Endodermal cell (in vitro differentiated cells): Measurements from ENCODE around the gene SULT6B1. TPM values are rescaled to one million over a fixed set of nuclear protein-coding genes. Genes with fewer than 3 reads are reported as not detected.

Source experiments
- DNase-seq: peaks from one replicate; pipeline ENCODE4 v3.0.0-alpha.2; 2017
- H3K27ac ChIP-seq: 2 replicates; pipeline ENCODE4 v1.5.1; 2013; ENCODE audit warnings: mild to moderate bottlenecking, low read depth, low read length, moderate library complexity
- H3K27me3 ChIP-seq: 2 replicates; pipeline ENCODE4 v1.6.1; 2013; ENCODE audit warnings: mild to moderate bottlenecking, low read length, moderate library complexity; ENCODE audit not compliant: insufficient read depth, control insufficient read depth, poor library complexity, severe bottlenecking
- H3K36me3 ChIP-seq: 2 replicates; pipeline ENCODE4 v1.7.0; 2013; ENCODE audit warnings: mild to moderate bottlenecking, low read length, moderate library complexity; ENCODE audit not compliant: control insufficient read depth, insufficient read depth
- H3K4me1 ChIP-seq: one replicate; pipeline ENCODE4 v1.7.0; 2013; ENCODE audit warnings: low read length; ENCODE audit not compliant: control insufficient read depth, insufficient read depth
- H3K4me3 ChIP-seq: 2 replicates; pipeline ENCODE4 v1.5.1; 2013; ENCODE audit warnings: mild to moderate bottlenecking, low read length, moderate library complexity
- H3K9ac ChIP-seq: 2 replicates; pipeline ENCODE4 v1.6.1; 2013; ENCODE audit warnings: mild to moderate bottlenecking, low read length, moderate library complexity; ENCODE audit not compliant: poor library complexity, severe bottlenecking; ENCODE audit errors: extremely low read depth
- H3K9me3 ChIP-seq: 2 replicates; pipeline ENCODE4 v1.6.1; 2013; ENCODE audit warnings: mild to moderate bottlenecking, low read length, moderate library complexity; ENCODE audit not compliant: control insufficient read depth
- H3K27ac Mint-ChIP-seq: 2 replicates; pipeline ENCODE4 v1.8.0; 2020; ENCODE audit warnings: mixed read lengths
- H3K27me3 Mint-ChIP-seq: 2 replicates; pipeline ENCODE4 v1.8.0; 2021; ENCODE audit warnings: mild to moderate bottlenecking, mixed read lengths; ENCODE audit not compliant: insufficient read depth
- H3K36me3 Mint-ChIP-seq: 2 replicates; pipeline ENCODE4 v1.8.0; 2020; ENCODE audit warnings: low read depth, mixed read lengths
- H3K4me1 Mint-ChIP-seq: 2 replicates; pipeline ENCODE4 v1.8.0; 2020; ENCODE audit warnings: mixed read lengths
- H3K4me3 Mint-ChIP-seq: 2 replicates; pipeline ENCODE4 v1.8.0; 2020; ENCODE audit warnings: mild to moderate bottlenecking, moderate library complexity, mixed read lengths
- H3K9me3 Mint-ChIP-seq: 2 replicates; pipeline ENCODE4 v1.8.0; 2020; ENCODE audit warnings: mild to moderate bottlenecking, mixed read lengths
- CTCF ChIP-seq: fragments of 200-600 bp; sonication (generic); conservative IDR thresholded peaks from 2 replicates; pipeline ENCODE4 v1.5.0; 2021; ENCODE audit warnings: antibody characterized with exemption, mild to moderate bottlenecking
- WGBS, 2 experiments: methylation state at CpG; one replicate each; pipeline versions ENCODE4 v1.1.5 to v1.1.7; 2013; ENCODE audit warnings: missing lambda C conversion rate in 2 of 2, mixed read lengths in 1 of 2; ENCODE audit not compliant: insufficient coverage in 1 of 2, insufficient read length in 1 of 2; 5-methylcytosine and 5-hydroxymethylcytosine counted together
- total RNA-seq, 2 donors: library from RNA; stranded (reverse); fragmentation: NEBNext Ultra II Directional in 1 of 2; extraction: Animal tissue kit (Norgen Biotek cat#: 25700) in 1 of 2; gene quantifications; 2 replicates in 1 of 2; 3 replicates in 1 of 2; pipeline ENCODE4 v1.2.1, GENCODE V29; 2021

Gene SULT6B1
- total RNA-seq, 2 donors from 2014 or later: not detected

- no peak overlapping the region for H3K9ac ChIP-seq
- Mint-ChIP-seq H3K36me3 (peaks cover 52% of the 10 kb centered on the region), H3K4me1 (peaks cover 2% of the 10 kb centered on the region), H3K27ac (no peak overlapping the region), H3K27me3 (no peaks in the 10 kb centered on the region), H3K9me3 (no peaks in the 10 kb centered on the region), H3K4me3 (no peak overlapping the region)
- WGBS, 2 experiments: 94 to 100% methylated on average over 2 to 6 of the region's 6 CpGs
- no peak for TF ChIP-seq CTCF
- no peak for DNase-seq
- peaks cover 53% of the 10 kb centered on the region for H3K36me3 ChIP-seq
- H3K27me3 ChIP-seq: no peaks in the 10 kb centered on the region
- no peak overlapping the region for H3K27ac ChIP-seq
- no peak overlapping the region for H3K4me3 ChIP-seq
- peaks cover 15% of the 10 kb centered on the region for H3K9me3 ChIP-seq
- H3K4me1 ChIP-seq: no peaks in the 10 kb centered on the region
Observed at GRCh38 chr2:37132914-37133313, 55.6 kb downstream of the SULT6B1 start.

DNA sequence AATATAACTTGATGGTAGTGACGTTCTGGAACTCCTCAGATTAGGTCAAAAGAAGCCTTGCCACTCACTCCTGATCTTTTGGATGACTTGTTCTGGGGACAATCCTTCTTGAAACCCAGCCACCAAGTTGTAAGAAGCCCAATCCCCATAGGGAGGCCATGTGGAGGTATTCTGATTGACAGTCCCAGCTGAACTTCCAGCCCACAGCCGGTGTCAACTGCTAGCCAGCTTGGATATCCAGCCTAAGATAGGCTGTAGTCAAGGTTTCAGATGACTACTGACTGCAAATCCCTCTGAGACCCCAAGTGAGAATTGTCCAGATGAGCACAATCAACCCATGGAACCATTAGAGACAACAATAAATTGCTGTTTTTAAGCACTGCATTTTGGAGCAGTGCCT, 63.1 kb downstream of the SULT6B1 start:
- 95 to 100% methylated on average over 2 of the region's 2 CpGs for WGBS, 2 experiments
- Histone ChIP-seq H3K36me3 (peaks cover 34% of the 10 kb centered on the region), H3K4me1 (no peaks in the 10 kb centered on the region), H3K9ac (no peak overlapping the region), H3K9me3 (peaks cover 10% of the 10 kb centered on the region), H3K4me3 (no peak overlapping the region), H3K27ac (no peak overlapping the region), H3K27me3 (no peaks in the 10 kb centered on the region)
- Mint-ChIP-seq H3K4me3 (no peak overlapping the region), H3K27me3 (no peaks in the 10 kb centered on the region), H3K9me3 (no peaks in the 10 kb centered on the region), H3K4me1 (no peaks in the 10 kb centered on the region), H3K27ac (no peak overlapping the region), H3K36me3 (peaks cover 66% of the 10 kb centered on the region)
- TF ChIP-seq CTCF: no peak
- no peak for DNase-seq

DNA sequence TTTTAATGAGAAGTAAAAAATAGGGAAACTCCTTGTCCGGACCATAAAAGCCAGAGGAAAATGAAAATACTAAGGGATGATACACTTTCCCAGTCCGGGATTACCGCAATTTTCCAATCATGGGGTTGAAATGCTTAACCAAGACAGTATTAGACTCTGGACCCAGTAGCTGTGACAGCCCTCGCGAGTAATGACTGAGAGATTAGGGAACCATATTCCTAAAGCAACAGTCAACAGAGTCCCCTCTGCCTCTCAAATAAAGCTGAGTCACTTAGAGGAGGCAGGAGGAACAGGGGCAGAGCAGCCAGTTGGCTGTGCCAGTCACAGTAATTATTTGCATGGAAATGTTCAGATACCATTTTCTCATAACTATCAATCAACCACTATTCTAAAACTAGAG, 69.3 kb downstream of the SULT6B1 start:
- 95 to 100% methylated on average over 5 of the region's 5 CpGs for WGBS, 2 experiments
- no peak overlapping the region for H3K27ac Mint-ChIP-seq
- no peak overlapping the region for H3K27ac ChIP-seq
- H3K36me3 ChIP-seq: peaks cover 26% of the 10 kb centered on the region
- TF ChIP-seq CTCF: no peak
- H3K4me1 ChIP-seq: no peaks in the 10 kb centered on the region
- H3K9me3 ChIP-seq: no peaks in the 10 kb centered on the region
- no peak for DNase-seq
- H3K27me3 Mint-ChIP-seq: no peaks in the 10 kb centered on the region
- H3K9me3 Mint-ChIP-seq: no peaks in the 10 kb centered on the region
- peaks cover 54% of the 10 kb centered on the region for H3K36me3 Mint-ChIP-seq
- H3K27me3 ChIP-seq: no peaks in the 10 kb centered on the region
- H3K4me1 Mint-ChIP-seq: no peaks in the 10 kb centered on the region
- no peak overlapping the region for H3K4me3 Mint-ChIP-seq
- no peak overlapping the region for H3K9ac ChIP-seq
- no peak overlapping the region for H3K4me3 ChIP-seq

Other genes starting within 250 kb of the SULT6B1 start
- 10 to 100 TPM; 44.0 to 50.6 TPM for gene STRN, start 222.1 kb downstream of the SULT6B1 start, total RNA-seq
- gene HEATR5B, start 104.3 kb downstream of the SULT6B1 start, total RNA-seq: 10 to 100 TPM; 21.5 to 22.7 TPM
- 10 to 100 TPM in 1 of 2 donors, 1 to 10 TPM in 1; 8.8 to 15.9 TPM for gene GPATCH11, start 104.2 kb downstream of the SULT6B1 start, total RNA-seq
- 10 to 100 TPM; 35.4 to 41.2 TPM for gene EIF2AK2, start 31.7 kb downstream of the SULT6B1 start, total RNA-seq
- 10 to 100 TPM in 1 of 2 donors, 1 to 10 TPM in 1; 4.4 to 11.8 TPM for gene CEBPZOS, start 7.8 kb upstream of the SULT6B1 start, total RNA-seq
- 10 to 100 TPM; 66.9 to 80.5 TPM for gene CEBPZ, start 42.9 kb upstream of the SULT6B1 start, total RNA-seq
- gene NDUFAF7, start 43.0 kb upstream of the SULT6B1 start, total RNA-seq: 10 to 100 TPM; 41.4 to 54.4 TPM
- 10 to 100 TPM; 94.4 to 95.0 TPM for gene PRKD3, start 136.2 kb upstream of the SULT6B1 start, total RNA-seq
- 10 to 100 TPM; 15.9 to 17.7 TPM for gene QPCT, start 156.0 kb upstream of the SULT6B1 start, total RNA-seq